Measurements from ENCODE around the gene ACP7. TPM values are rescaled to one million over a fixed set of nuclear protein-coding genes. Genes with fewer than 3 reads are reported as not detected.

The ACP7 gene
- total RNA-seq, 1 experiment from 2014 or later = 0.11 TPM

GRCh38 chr19:39125554-39126311 lies 41.6 kb downstream of the ACP7 start, which contains the start of gene PAK4 (continued):
- TF ChIP-seq NR2C2 (CRISPR knock-in tag; IDR thresholded peaks at IDR 0.05) (peak; percentile 94), TP53 (CRISPR knock-in tag; IDR thresholded peaks at IDR 0.05) (no peak), ZNF138 (CRISPR knock-in tag; conservative IDR thresholded peaks at IDR 0.05) (no peak), RELA (CRISPR knock-in tag; IDR thresholded peaks at IDR 0.05; ENCODE audit: borderline replicate concordance) (no peak), ETV6 (CRISPR knock-in tag; IDR thresholded peaks at IDR 0.05) (peak; percentile 65; the same call in 1 of the 2 replicates), NFE2L1 (CRISPR knock-in tag; IDR thresholded peaks at IDR 0.05) (0 out of 2 replicates have a peak, but pooled peaks have one; percentile 29), USF1 (CRISPR knock-in tag; IDR thresholded peaks at IDR 0.05) (0 out of 2 replicates have a peak, but pooled peaks have one; percentile 35), ZNF121 (CRISPR knock-in tag; IDR thresholded peaks at IDR 0.05) (no peak), TEAD1 (CRISPR knock-in tag; IDR thresholded peaks at IDR 0.05) (peak; percentile 55; the same call in 1 of the 2 replicates)

DNA sequence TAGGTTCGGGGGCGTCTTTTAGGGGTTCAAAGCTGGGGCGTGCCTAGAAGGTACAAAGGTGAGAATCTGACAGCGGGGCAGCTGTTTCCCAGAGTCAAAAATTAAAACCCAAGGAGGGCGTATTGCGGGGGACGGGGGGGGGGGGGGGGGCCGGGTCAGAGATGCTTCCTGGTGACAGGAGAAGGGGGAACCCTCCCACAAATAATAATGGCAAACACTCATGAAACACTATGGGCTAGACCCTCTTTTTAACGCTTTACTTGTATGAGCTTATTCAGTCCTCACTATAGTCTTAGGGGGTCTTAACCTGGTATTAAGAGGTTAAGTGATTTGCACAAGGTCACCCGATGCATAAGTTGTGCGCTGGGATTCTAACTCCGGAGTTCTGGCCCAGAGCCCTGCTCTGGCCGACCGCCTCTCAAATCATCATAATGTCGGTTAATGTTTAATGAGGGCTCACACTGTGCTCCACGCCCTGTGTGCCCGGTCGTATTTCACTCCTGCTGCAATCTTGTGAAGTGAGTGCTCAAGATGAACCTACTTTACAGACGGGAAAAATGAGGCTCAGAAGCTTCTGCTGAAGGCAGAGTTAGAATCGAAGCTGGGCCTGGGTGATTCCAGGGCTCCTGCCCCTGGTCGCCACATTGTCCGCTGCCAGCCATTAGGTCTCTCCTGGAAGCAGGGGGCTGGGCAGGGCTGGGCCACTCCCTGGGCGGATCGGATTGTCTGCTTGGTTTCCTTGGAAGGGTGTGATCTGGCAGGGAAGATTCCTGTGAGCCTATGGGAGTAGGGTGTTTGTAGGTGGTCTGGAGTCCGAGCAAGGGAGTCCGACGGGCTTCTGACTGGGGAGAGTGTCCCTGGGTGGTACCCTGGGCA lies 42.4 kb downstream of the ACP7 start:
- ChIA-PET POLR2A (interaction anchor here (0.6 kb wide), 1 partner anchor 283 kb away, joined by 3 read pairs; no protein-coding TSS in a partner anchor), CTCF (interaction anchor here (0.7 to 1.7 kb wide), 6 partner anchors 61 to 279 kb away, joined by 3 to 7 read pairs (median 4); partner anchors contain the start of gene NCCRP1)
- no peaks in the 10 kb centered on the region for H3K27me3 Mint-ChIP-seq (ENCODE audit: low read depth)
- no peak for DNase-seq (ENCODE audit: low spot score)
- peak overlapping the region; percentile 96 for H3K4me3 Mint-ChIP-seq
- ATAC-seq = 0 out of 2 replicates have a peak, but pooled peaks have one; percentile 2
- H3K9me3 Mint-ChIP-seq = no peaks in the 10 kb centered on the region
- H3K4me1 Mint-ChIP-seq = peaks cover 40% of the 10 kb centered on the region
- H3K27ac Mint-ChIP-seq = peak overlapping the region; percentile 36; the same call in 1 of the 2 replicates
- H3K36me3 Mint-ChIP-seq = no peaks in the 10 kb centered on the region
- 0 out of 2 replicates have a peak, but pooled peaks have one; percentile 49 for TF ChIP-seq GTF2I (CRISPR knock-in tag; conservative IDR thresholded peaks at IDR 0.05)
- no peak for TF ChIP-seq ZBTB43 (CRISPR knock-in tag; IDR thresholded peaks at IDR 0.05)
- no peak for TF ChIP-seq SOX15 (CRISPR knock-in tag; IDR thresholded peaks at IDR 0.05)
- no peak for TF ChIP-seq ATF3 (CRISPR knock-in tag; conservative IDR thresholded peaks at IDR 0.05)
- TF ChIP-seq TCF7 (CRISPR knock-in tag; IDR thresholded peaks at IDR 0.05; ENCODE audit: low read depth) = no peak
- TF ChIP-seq, protein P1, sequence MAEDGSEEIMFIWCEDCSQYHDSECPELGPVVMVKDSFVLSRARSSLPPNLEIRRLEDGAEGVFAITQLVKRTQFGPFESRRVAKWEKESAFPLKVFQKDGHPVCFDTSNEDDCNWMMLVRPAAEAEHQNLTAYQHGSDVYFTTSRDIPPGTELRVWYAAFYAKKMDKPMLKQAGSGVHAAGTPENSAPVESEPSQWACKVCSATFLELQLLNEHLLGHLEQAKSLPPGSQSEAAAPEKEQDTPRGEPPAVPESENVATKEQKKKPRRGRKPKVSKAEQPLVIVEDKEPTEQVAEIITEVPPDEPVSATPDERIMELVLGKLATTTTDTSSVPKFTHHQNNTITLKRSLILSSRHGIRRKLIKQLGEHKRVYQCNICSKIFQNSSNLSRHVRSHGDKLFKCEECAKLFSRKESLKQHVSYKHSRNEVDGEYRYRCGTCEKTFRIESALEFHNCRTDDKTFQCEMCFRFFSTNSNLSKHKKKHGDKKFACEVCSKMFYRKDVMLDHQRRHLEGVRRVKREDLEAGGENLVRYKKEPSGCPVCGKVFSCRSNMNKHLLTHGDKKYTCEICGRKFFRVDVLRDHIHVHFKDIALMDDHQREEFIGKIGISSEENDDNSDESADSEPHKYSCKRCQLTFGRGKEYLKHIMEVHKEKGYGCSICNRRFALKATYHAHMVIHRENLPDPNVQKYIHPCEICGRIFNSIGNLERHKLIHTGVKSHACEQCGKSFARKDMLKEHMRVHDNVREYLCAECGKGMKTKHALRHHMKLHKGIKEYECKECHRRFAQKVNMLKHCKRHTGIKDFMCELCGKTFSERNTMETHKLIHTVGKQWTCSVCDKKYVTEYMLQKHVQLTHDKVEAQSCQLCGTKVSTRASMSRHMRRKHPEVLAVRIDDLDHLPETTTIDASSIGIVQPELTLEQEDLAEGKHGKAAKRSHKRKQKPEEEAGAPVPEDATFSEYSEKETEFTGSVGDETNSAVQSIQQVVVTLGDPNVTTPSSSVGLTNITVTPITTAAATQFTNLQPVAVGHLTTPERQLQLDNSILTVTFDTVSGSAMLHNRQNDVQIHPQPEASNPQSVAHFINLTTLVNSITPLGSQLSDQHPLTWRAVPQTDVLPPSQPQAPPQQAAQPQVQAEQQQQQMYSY (CRISPR knock-in tag; IDR thresholded peaks at IDR 0.05) = peak; percentile 66
- TF ChIP-seq ZNF671 (CRISPR knock-in tag; IDR thresholded peaks at IDR 0.05) = no peak
- no peak for TF ChIP-seq HMGA2 (CRISPR knock-in tag; IDR thresholded peaks at IDR 0.05)
- TF ChIP-seq, protein P2, sequence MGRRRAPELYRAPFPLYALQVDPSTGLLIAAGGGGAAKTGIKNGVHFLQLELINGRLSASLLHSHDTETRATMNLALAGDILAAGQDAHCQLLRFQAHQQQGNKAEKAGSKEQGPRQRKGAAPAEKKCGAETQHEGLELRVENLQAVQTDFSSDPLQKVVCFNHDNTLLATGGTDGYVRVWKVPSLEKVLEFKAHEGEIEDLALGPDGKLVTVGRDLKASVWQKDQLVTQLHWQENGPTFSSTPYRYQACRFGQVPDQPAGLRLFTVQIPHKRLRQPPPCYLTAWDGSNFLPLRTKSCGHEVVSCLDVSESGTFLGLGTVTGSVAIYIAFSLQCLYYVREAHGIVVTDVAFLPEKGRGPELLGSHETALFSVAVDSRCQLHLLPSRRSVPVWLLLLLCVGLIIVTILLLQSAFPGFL (CRISPR knock-in tag; IDR thresholded peaks at IDR 0.05; ENCODE audit: borderline replicate concordance) = no peak
- TF ChIP-seq IRF1 (CRISPR knock-in tag; IDR thresholded peaks at IDR 0.05) = no peak
- TF ChIP-seq EMX1 (CRISPR knock-in tag; IDR thresholded peaks at IDR 0.05) = no peak
- TF ChIP-seq, protein P3, sequence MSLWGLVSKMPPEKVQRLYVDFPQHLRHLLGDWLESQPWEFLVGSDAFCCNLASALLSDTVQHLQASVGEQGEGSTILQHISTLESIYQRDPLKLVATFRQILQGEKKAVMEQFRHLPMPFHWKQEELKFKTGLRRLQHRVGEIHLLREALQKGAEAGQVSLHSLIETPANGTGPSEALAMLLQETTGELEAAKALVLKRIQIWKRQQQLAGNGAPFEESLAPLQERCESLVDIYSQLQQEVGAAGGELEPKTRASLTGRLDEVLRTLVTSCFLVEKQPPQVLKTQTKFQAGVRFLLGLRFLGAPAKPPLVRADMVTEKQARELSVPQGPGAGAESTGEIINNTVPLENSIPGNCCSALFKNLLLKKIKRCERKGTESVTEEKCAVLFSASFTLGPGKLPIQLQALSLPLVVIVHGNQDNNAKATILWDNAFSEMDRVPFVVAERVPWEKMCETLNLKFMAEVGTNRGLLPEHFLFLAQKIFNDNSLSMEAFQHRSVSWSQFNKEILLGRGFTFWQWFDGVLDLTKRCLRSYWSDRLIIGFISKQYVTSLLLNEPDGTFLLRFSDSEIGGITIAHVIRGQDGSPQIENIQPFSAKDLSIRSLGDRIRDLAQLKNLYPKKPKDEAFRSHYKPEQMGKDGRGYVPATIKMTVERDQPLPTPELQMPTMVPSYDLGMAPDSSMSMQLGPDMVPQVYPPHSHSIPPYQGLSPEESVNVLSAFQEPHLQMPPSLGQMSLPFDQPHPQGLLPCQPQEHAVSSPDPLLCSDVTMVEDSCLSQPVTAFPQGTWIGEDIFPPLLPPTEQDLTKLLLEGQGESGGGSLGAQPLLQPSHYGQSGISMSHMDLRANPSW (CRISPR knock-in tag; conservative IDR thresholded peaks at IDR 0.05; ENCODE audit: low read depth) = no peak
- TF ChIP-seq TEAD1 (CRISPR knock-in tag; IDR thresholded peaks at IDR 0.05) = no peak
- no peak for TF ChIP-seq ERG (CRISPR knock-in tag; IDR thresholded peaks at IDR 0.05)
